Muscle layer of colon (tissue), 2 donors: ENCODE data around the gene TIMM10B.

Source experiments
- H3K27ac ChIP-seq: one replicate; pipeline ENCODE4 v1.7.0; 2013; ENCODE audit warnings: low read depth, mild to moderate bottlenecking, low read length, moderate library complexity
- H3K27me3 ChIP-seq, 2 donors: one replicate each; pipeline ENCODE4 v1.7.0; 2013; ENCODE audit warnings: low read length in 2 of 2, mild to moderate bottlenecking in 2 of 2; ENCODE audit not compliant: insufficient read depth in 2 of 2, control insufficient read depth in 1 of 2
- H3K36me3 ChIP-seq: one replicate; pipeline ENCODE4 v1.7.0; 2013; ENCODE audit warnings: mild to moderate bottlenecking, low read length; ENCODE audit not compliant: insufficient read depth
- H3K4me1 ChIP-seq: one replicate; pipeline ENCODE4 v1.7.0; 2013; ENCODE audit warnings: mild to moderate bottlenecking, low read length; ENCODE audit not compliant: insufficient read depth
- H3K4me3 ChIP-seq, 2 donors: one replicate each; pipeline ENCODE4 v1.7.0; 2013; ENCODE audit warnings: low read length in 2 of 2, low read depth in 1 of 2, mild to moderate bottlenecking in 1 of 2, moderate library complexity in 1 of 2
- H3K9ac ChIP-seq: one replicate; pipeline ENCODE4 v1.7.0; 2013; ENCODE audit warnings: low read length
- H3K9me3 ChIP-seq: one replicate; pipeline ENCODE4 v1.7.0; 2013; ENCODE audit warnings: mild to moderate bottlenecking, low read length
- donor health status: abdominal sarcoma.
- donor health status: Adenocarcinoma of cecum.

Gene TIMM10B

GRCh38 chr11:6452219-6452618, 29.1 kb upstream of the TIMM10B start:
- Histone ChIP-seq H3K4me3 (no peak overlapping the region), H3K27me3 (no peaks in the 10 kb centered on the region), H3K4me1 (no peaks in the 10 kb centered on the region), H3K9ac (no peak overlapping the region), H3K36me3 (peaks cover 89% of the 10 kb centered on the region), H3K27ac (no peak overlapping the region), H3K9me3 (no peaks in the 10 kb centered on the region)

GRCh38 chr11:6453152-6453551, 28.1 kb upstream of the TIMM10B start:
- Histone ChIP-seq H3K4me3 (no peak overlapping the region), H3K36me3 (peaks cover 91% of the 10 kb centered on the region), H3K9ac (no peak overlapping the region), H3K4me1 (no peaks in the 10 kb centered on the region), H3K9me3 (no peaks in the 10 kb centered on the region), H3K27ac (no peak overlapping the region), H3K27me3 (no peaks in the 10 kb centered on the region)

- Histone ChIP-seq H3K4me3 (no peak overlapping the region), H3K4me1 (no peaks in the 10 kb centered on the region), H3K27ac (no peak overlapping the region), H3K9me3 (no peaks in the 10 kb centered on the region), H3K9ac (no peak overlapping the region), H3K27me3 (no peaks in the 10 kb centered on the region), H3K36me3 (peaks cover 89% of the 10 kb centered on the region)
These were observed 26.2 kb upstream of the TIMM10B start for GRCh38 chr11:6455070-6455469.

GRCh38 chr11:6456361-6457073, 24.8 kb upstream of the TIMM10B start:
- Histone ChIP-seq H3K27ac (no peak overlapping the region), H3K9ac (no peak overlapping the region), H3K9me3 (no peaks in the 10 kb centered on the region), H3K27me3 (no peaks in the 10 kb centered on the region), H3K36me3 (peaks cover 74% of the 10 kb centered on the region), H3K4me1 (no peaks in the 10 kb centered on the region), H3K4me3 (no peak overlapping the region)

- H3K4me3 ChIP-seq, result no peak overlapping the region
- no peaks in the 10 kb centered on the region for H3K27me3 ChIP-seq
- no peaks in the 10 kb centered on the region for H3K4me1 ChIP-seq
- no peaks in the 10 kb centered on the region for H3K9me3 ChIP-seq
- no peak overlapping the region for H3K27ac ChIP-seq
- H3K9ac ChIP-seq, result no peak overlapping the region
- H3K36me3 ChIP-seq, result peaks cover 63% of the 10 kb centered on the region
These were observed 23.6 kb upstream of the TIMM10B start for GRCh38 chr11:6457581-6458320.

GRCh38 chr11:6458352-6459098, 22.8 kb upstream of the TIMM10B start:
- Histone ChIP-seq H3K4me1 (no peaks in the 10 kb centered on the region), H3K36me3 (peaks cover 59% of the 10 kb centered on the region), H3K4me3 (no peak overlapping the region), H3K27ac (no peak overlapping the region), H3K9ac (no peak overlapping the region), H3K9me3 (no peaks in the 10 kb centered on the region), H3K27me3 (no peaks in the 10 kb centered on the region)

- Histone ChIP-seq H3K27me3 (no peaks in the 10 kb centered on the region), H3K9ac (no peak overlapping the region), H3K27ac (no peak overlapping the region), H3K4me1 (no peaks in the 10 kb centered on the region), H3K36me3 (peaks cover 60% of the 10 kb centered on the region), H3K4me3 (no peak overlapping the region), H3K9me3 (no peaks in the 10 kb centered on the region)
These were observed 22.2 kb upstream of the TIMM10B start for GRCh38 chr11:6459099-6459450.

GRCh38 chr11:6468712-6469495, 12.4 kb upstream of the TIMM10B start:
- Histone ChIP-seq H3K27me3 (no peaks in the 10 kb centered on the region), H3K36me3 (peaks cover 13% of the 10 kb centered on the region), H3K4me1 (peaks cover 32% of the 10 kb centered on the region), H3K9ac (peak overlapping the region; percentile 2), H3K4me3 (peak overlapping the region in 1 of 2 donors; percentile 12), H3K27ac (no peak overlapping the region), H3K9me3 (no peaks in the 10 kb centered on the region)

GRCh38 chr11:6469599-6469998, 11.7 kb upstream of the TIMM10B start:
- Histone ChIP-seq H3K9me3 (no peaks in the 10 kb centered on the region), H3K4me3 (no peak overlapping the region), H3K4me1 (peaks cover 36% of the 10 kb centered on the region), H3K27me3 (no peaks in the 10 kb centered on the region), H3K36me3 (peaks cover 10% of the 10 kb centered on the region), H3K27ac (no peak overlapping the region), H3K9ac (peak overlapping the region; percentile 2)

- no peaks in the 10 kb centered on the region for H3K27me3 ChIP-seq
These were observed 8.4 kb upstream of the TIMM10B start for GRCh38 chr11:6472934-6473333.

More at GRCh38 chr11:6472934-6473333, 8.4 kb upstream of the TIMM10B start:
- Histone ChIP-seq H3K9ac (no peak overlapping the region), H3K4me1 (peaks cover 43% of the 10 kb centered on the region), H3K27ac (peak overlapping the region; percentile 90), H3K4me3 (peak overlapping the region; percentile 56 to 85), H3K36me3 (peaks cover 15% of the 10 kb centered on the region), H3K9me3 (no peaks in the 10 kb centered on the region)
